Activated CD4-positive, alpha-beta T cell treated with anti-CD3 and anti-CD28 coated beads, Interleukin-2, amount 10 ng/mL, durations not matched to agents 7 days and 5 days (primary cell): Measurements from ENCODE around the gene MIAT. TPM values are rescaled to one million over a fixed set of nuclear protein-coding genes. Genes with fewer than 3 reads are reported as not detected.

Source experiments
- CTCF ChIA-PET: fragments of 350-600 bp; sonication (Branson Sonifier 250); formaldehyde crosslinking; loops from one replicate; lab custom pipeline; 2021; ENCODE audit warnings: antibody characterized with exemption; lab: Charles Lee
- POLR2A ChIA-PET: fragments of 350-600 bp; sonication (Branson Sonifier 250); formaldehyde crosslinking; loops from one replicate; lab custom pipeline; 2021; ENCODE audit warnings: antibody characterized with exemption; lab: Charles Lee
- DNase-seq: peaks from one replicate; pipeline ENCODE4 v3.0.0-alpha.2; 2020
- H3K27ac Mint-ChIP-seq: one replicate; pipeline ENCODE4 v1.8.0; 2021; ENCODE audit warnings: mild to moderate bottlenecking, moderate library complexity, mixed read lengths
- H3K27me3 Mint-ChIP-seq: one replicate; pipeline ENCODE4 v1.8.0; 2021; ENCODE audit warnings: mixed read lengths
- H3K36me3 Mint-ChIP-seq: one replicate; pipeline ENCODE4 v1.8.0; 2021; ENCODE audit warnings: low read depth, mixed read lengths
- H3K4me1 Mint-ChIP-seq: one replicate; pipeline ENCODE4 v1.8.0; 2021; ENCODE audit warnings: mixed read lengths
- H3K4me3 Mint-ChIP-seq: one replicate; pipeline ENCODE4 v1.8.0; 2021; ENCODE audit warnings: mild to moderate bottlenecking, moderate library complexity, mixed read lengths
- H3K9me3 Mint-ChIP-seq: one replicate; pipeline ENCODE4 v1.8.0; 2021; ENCODE audit warnings: mixed read lengths
- total RNA-seq, 2 experiments: library from RNA; stranded (reverse); gene quantifications; one replicate each; pipeline ENCODE4 v1.2.3, GENCODE V29; 2021

Gene MIAT
- total RNA-seq, 2 experiments from 2014 or later: 37.8 to 44.4 TPM

- H3K27me3 Mint-ChIP-seq: peaks cover 6% of the 10 kb centered on the region
- H3K36me3 Mint-ChIP-seq: no peaks in the 10 kb centered on the region
- ChIA-PET POLR2A (interaction anchor here (0.6 kb wide), 1 partner anchor 29 kb away, joined by 3 read pairs; no protein-coding TSS in a partner anchor), CTCF (interaction anchor here (1.2 kb wide), 1 partner anchor 12 kb away, joined by 3 read pairs; no protein-coding TSS in a partner anchor)
- no peak overlapping the region for H3K27ac Mint-ChIP-seq
- H3K9me3 Mint-ChIP-seq: no peaks in the 10 kb centered on the region
- no peak for DNase-seq
- H3K4me1 Mint-ChIP-seq: peaks cover 21% of the 10 kb centered on the region
- H3K4me3 Mint-ChIP-seq: no peak overlapping the region
Observed at GRCh38 chr22:26636296-26636695, 21.1 kb upstream of the MIAT start.

- Mint-ChIP-seq H3K4me1 (peaks cover 76% of the 10 kb centered on the region), H3K27me3 (peaks cover 4% of the 10 kb centered on the region), H3K36me3 (no peaks in the 10 kb centered on the region)
Observed at GRCh38 chr22:26642465-26643417, 14.6 kb upstream of the MIAT start.

GRCh38 chr22:26643418-26644100 is 13.8 kb upstream of the MIAT start:
- CTCF ChIA-PET: interaction anchor here (0.6 to 1.6 kb wide), 6 partner anchors 13 to 279 kb away, joined by 3 to 7 read pairs (median 4); no protein-coding TSS in a partner anchor
- H3K36me3 Mint-ChIP-seq: no peaks in the 10 kb centered on the region
- no peak for DNase-seq

More at GRCh38 chr22:26642465-26643417, 14.6 kb upstream of the MIAT start:
- CTCF ChIA-PET: interaction anchor here (0.6 to 1.6 kb wide), 13 partner anchors 9 to 278 kb away, joined by 3 to 7 read pairs (median 5); no protein-coding TSS in a partner anchor
- DNase-seq: peak; percentile 64
- no peaks in the 10 kb centered on the region for H3K9me3 Mint-ChIP-seq
- peak overlapping the region; percentile 93 for H3K27ac Mint-ChIP-seq
- POLR2A ChIA-PET: no interaction called here
- H3K4me3 Mint-ChIP-seq: peak overlapping the region; percentile 34

GRCh38 chr22:26646158-26646557 is 11.2 kb upstream of the MIAT start:
- peaks cover 5% of the 10 kb centered on the region for H3K27me3 Mint-ChIP-seq
- H3K4me1 Mint-ChIP-seq: peaks cover 93% of the 10 kb centered on the region
- peak overlapping the region; percentile 10 for H3K27ac Mint-ChIP-seq
- no peaks in the 10 kb centered on the region for H3K9me3 Mint-ChIP-seq
- no peak for DNase-seq
- no peak overlapping the region for H3K4me3 Mint-ChIP-seq
- CTCF ChIA-PET: no interaction called here
- POLR2A ChIA-PET: no interaction called here
- H3K36me3 Mint-ChIP-seq: no peaks in the 10 kb centered on the region

More at GRCh38 chr22:26643418-26644100, 13.8 kb upstream of the MIAT start:
- H3K4me1 Mint-ChIP-seq: peaks cover 84% of the 10 kb centered on the region
- peaks cover 5% of the 10 kb centered on the region for H3K27me3 Mint-ChIP-seq
- peak overlapping the region; percentile 93 for H3K27ac Mint-ChIP-seq
- H3K9me3 Mint-ChIP-seq: no peaks in the 10 kb centered on the region
- H3K4me3 Mint-ChIP-seq: peak overlapping the region; percentile 34
- POLR2A ChIA-PET: interaction anchor here (0.6 to 0.7 kb wide), 2 partner anchors 78 to 137 kb away, joined by 3 to 5 read pairs; no protein-coding TSS in a partner anchor

GRCh38 chr22:26648011-26648497 is 9.3 kb upstream of the MIAT start:
- Mint-ChIP-seq H3K27me3 (peaks cover 9% of the 10 kb centered on the region), H3K27ac (peak overlapping the region; percentile 63)
- POLR2A ChIA-PET: no interaction called here

GRCh38 chr22:26648528-26649388 is 8.6 kb upstream of the MIAT start:
- no peaks in the 10 kb centered on the region for H3K9me3 Mint-ChIP-seq
- no peak for DNase-seq
- ChIA-PET CTCF (interaction anchor here (0.9 kb wide), 1 partner anchor 24 kb away, joined by 3 read pairs; no protein-coding TSS in a partner anchor), POLR2A (no interaction called here)
- peaks cover 69% of the 10 kb centered on the region for H3K4me1 Mint-ChIP-seq
- peak overlapping the region; percentile 63 for H3K27ac Mint-ChIP-seq
- peaks cover 15% of the 10 kb centered on the region for H3K27me3 Mint-ChIP-seq
- H3K36me3 Mint-ChIP-seq: no peaks in the 10 kb centered on the region
- H3K4me3 Mint-ChIP-seq: peak overlapping the region; percentile 53

More at GRCh38 chr22:26648011-26648497, 9.3 kb upstream of the MIAT start:
- no peaks in the 10 kb centered on the region for H3K36me3 Mint-ChIP-seq
- DNase-seq: peak; percentile 60
- CTCF ChIA-PET: no interaction called here
- peaks cover 76% of the 10 kb centered on the region for H3K4me1 Mint-ChIP-seq
- no peaks in the 10 kb centered on the region for H3K9me3 Mint-ChIP-seq
- peak overlapping the region; percentile 53 for H3K4me3 Mint-ChIP-seq

- H3K27ac Mint-ChIP-seq: no peak overlapping the region
- no peaks in the 10 kb centered on the region for H3K9me3 Mint-ChIP-seq
- H3K4me3 Mint-ChIP-seq: no peak overlapping the region
- ChIA-PET POLR2A (no interaction called here), CTCF (interaction anchor here (0.6 to 2.1 kb wide), 9 partner anchors 9 to 245 kb away, joined by 3 to 4 read pairs (median 3); no protein-coding TSS in a partner anchor)
- peaks cover 30% of the 10 kb centered on the region for H3K27me3 Mint-ChIP-seq
- H3K36me3 Mint-ChIP-seq: no peaks in the 10 kb centered on the region
- peaks cover 48% of the 10 kb centered on the region for H3K4me1 Mint-ChIP-seq
- DNase-seq: no peak
Observed at GRCh38 chr22:26650722-26651421, 6.5 kb upstream of the MIAT start.

GRCh38 chr22:26651815-26652214 is 5.6 kb upstream of the MIAT start:
- no peak overlapping the region for H3K4me3 Mint-ChIP-seq
- no peaks in the 10 kb centered on the region for H3K9me3 Mint-ChIP-seq
- ChIA-PET POLR2A (no interaction called here), CTCF (interaction anchor here (0.9 to 2.1 kb wide), 3 partner anchors 9 to 45 kb away, joined by 3 to 4 read pairs (median 3); no protein-coding TSS in a partner anchor)
- peaks cover 30% of the 10 kb centered on the region for H3K27me3 Mint-ChIP-seq
- peaks cover 39% of the 10 kb centered on the region for H3K4me1 Mint-ChIP-seq
- no peak overlapping the region for H3K27ac Mint-ChIP-seq
- H3K36me3 Mint-ChIP-seq: no peaks in the 10 kb centered on the region
- no peak for DNase-seq

GRCh38 chr22:26658161-26658560 is 773 bp downstream of the MIAT start:
- Mint-ChIP-seq H3K9me3 (no peaks in the 10 kb centered on the region), H3K27me3 (peaks cover 25% of the 10 kb centered on the region), H3K27ac (peak overlapping the region; percentile 90), H3K4me1 (peaks cover 28% of the 10 kb centered on the region), H3K4me3 (peak overlapping the region; percentile 88), H3K36me3 (no peaks in the 10 kb centered on the region)
- ChIA-PET CTCF (no interaction called here), POLR2A (no interaction called here)
- peak; percentile 29 for DNase-seq

GRCh38 chr22:26658671-26659478 is 1.5 kb downstream of the MIAT start:
- peak; percentile 79 for DNase-seq
- peaks cover 33% of the 10 kb centered on the region for H3K4me1 Mint-ChIP-seq
- POLR2A ChIA-PET: no interaction called here
- H3K27ac Mint-ChIP-seq: peak overlapping the region; percentile 90
- no peaks in the 10 kb centered on the region for H3K9me3 Mint-ChIP-seq
- CTCF ChIA-PET: interaction anchor here (0.6 kb wide), 1 partner anchor 11 kb away, joined by 3 read pairs; no protein-coding TSS in a partner anchor
- peak overlapping the region; percentile 88 for H3K4me3 Mint-ChIP-seq
- no peaks in the 10 kb centered on the region for H3K36me3 Mint-ChIP-seq
- peaks cover 19% of the 10 kb centered on the region for H3K27me3 Mint-ChIP-seq
